ENCODE results near the gene CES1.
"Not testable (repeated sequence)": the region's sequence is repeated elsewhere in the genome, so short reads cannot be mapped to it uniquely, and the experiment has no call there.

The CES1 gene

DNA sequence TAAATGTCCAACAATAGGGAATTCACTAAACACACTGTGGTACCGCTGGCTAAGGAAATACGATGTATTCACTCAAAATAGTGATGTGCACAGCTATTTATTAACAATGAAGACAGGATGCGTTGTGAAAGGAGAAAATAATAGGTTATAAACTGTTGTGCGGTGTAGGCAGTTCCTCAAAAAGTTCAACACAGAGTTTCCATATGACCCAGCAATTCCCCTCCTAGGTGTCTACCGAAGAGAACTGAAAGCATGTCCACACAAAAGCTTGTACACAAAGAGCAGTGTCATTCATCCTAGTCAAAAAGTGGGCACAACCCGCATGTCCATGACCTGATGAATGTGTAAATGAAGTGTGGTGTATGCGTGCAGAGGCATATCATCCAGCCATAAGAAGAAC is 1.2 kb upstream of the CES1 start:
- H3K9me3 ChIP-seq (ENCODE audit: low read length) = no peaks in the 10 kb centered on the region
- H3K4me2 ChIP-seq (ENCODE audit: low read length) = no peak overlapping the region
- no peaks in the 10 kb centered on the region for H3K27me3 ChIP-seq (ENCODE audit: insufficient read depth, low read length)
- H3K36me3 ChIP-seq (ENCODE audit: insufficient read depth, low read length) = no peaks in the 10 kb centered on the region
- H3K9ac ChIP-seq (ENCODE audit: low read length) = no peak overlapping the region
- H3K79me2 ChIP-seq (ENCODE audit: insufficient read depth, low read length) = no peaks in the 10 kb centered on the region
- H3K27ac ChIP-seq (ENCODE audit: low read depth, low read length, poor library complexity, severe bottlenecking) = no peak overlapping the region
- no peak overlapping the region for H2AFZ ChIP-seq (ENCODE audit: low read length)
- no peak overlapping the region for H3K4me3 ChIP-seq (ENCODE audit: low read depth, low read length, poor library complexity, severe bottlenecking)
- H3K9me2 ChIP-seq (ENCODE audit: low read depth, low read length) = no peaks in the 10 kb centered on the region
- no peaks in the 10 kb centered on the region for H4K20me1 ChIP-seq (ENCODE audit: insufficient read depth, low read length)
- TF ChIP-seq EZH2 (IDR thresholded peaks at IDR 0.05; ENCODE audit: borderline replicate concordance, low read length) = no peak
- no peak for TF ChIP-seq CTCF (IDR thresholded peaks at IDR 0.05; ENCODE audit: low read length)
- no peaks in the 10 kb centered on the region for H3K4me1 ChIP-seq (ENCODE audit: insufficient read depth, low read length, severe bottlenecking)
- no peaks in the 10 kb centered on the region for H3F3A ChIP-seq (ENCODE audit: insufficient read depth, low read length)

- Histone ChIP-seq H3K27me3 (ENCODE audit: insufficient read depth, low read length) (no peaks in the 10 kb centered on the region), H2AFZ (ENCODE audit: low read length) (no peak overlapping the region), H3F3A (ENCODE audit: insufficient read depth, low read length) (no peaks in the 10 kb centered on the region), H3K9me2 (ENCODE audit: low read depth, low read length) (no peaks in the 10 kb centered on the region), H3K9ac (ENCODE audit: low read length) (no peak overlapping the region), H4K20me1 (ENCODE audit: insufficient read depth, low read length) (no peaks in the 10 kb centered on the region), H3K4me2 (ENCODE audit: low read length) (no peak overlapping the region), H3K27ac (ENCODE audit: low read depth, low read length, poor library complexity, severe bottlenecking) (no peak overlapping the region), H3K36me3 (ENCODE audit: insufficient read depth, low read length) (no peaks in the 10 kb centered on the region), H3K9me3 (ENCODE audit: low read length) (no peaks in the 10 kb centered on the region), H3K4me3 (ENCODE audit: low read depth, low read length, poor library complexity, severe bottlenecking) (no peak overlapping the region), H3K79me2 (ENCODE audit: insufficient read depth, low read length) (no peaks in the 10 kb centered on the region), H3K4me1 (ENCODE audit: insufficient read depth, low read length, severe bottlenecking) (no peaks in the 10 kb centered on the region)
- TF ChIP-seq EZH2 (IDR thresholded peaks at IDR 0.05; ENCODE audit: borderline replicate concordance, low read length) (no peak), CTCF (IDR thresholded peaks at IDR 0.05; ENCODE audit: low read length) (no peak)
Observed at GRCh38 chr16:55832425-55832772, 497 bp downstream of the CES1 start.

DNA sequence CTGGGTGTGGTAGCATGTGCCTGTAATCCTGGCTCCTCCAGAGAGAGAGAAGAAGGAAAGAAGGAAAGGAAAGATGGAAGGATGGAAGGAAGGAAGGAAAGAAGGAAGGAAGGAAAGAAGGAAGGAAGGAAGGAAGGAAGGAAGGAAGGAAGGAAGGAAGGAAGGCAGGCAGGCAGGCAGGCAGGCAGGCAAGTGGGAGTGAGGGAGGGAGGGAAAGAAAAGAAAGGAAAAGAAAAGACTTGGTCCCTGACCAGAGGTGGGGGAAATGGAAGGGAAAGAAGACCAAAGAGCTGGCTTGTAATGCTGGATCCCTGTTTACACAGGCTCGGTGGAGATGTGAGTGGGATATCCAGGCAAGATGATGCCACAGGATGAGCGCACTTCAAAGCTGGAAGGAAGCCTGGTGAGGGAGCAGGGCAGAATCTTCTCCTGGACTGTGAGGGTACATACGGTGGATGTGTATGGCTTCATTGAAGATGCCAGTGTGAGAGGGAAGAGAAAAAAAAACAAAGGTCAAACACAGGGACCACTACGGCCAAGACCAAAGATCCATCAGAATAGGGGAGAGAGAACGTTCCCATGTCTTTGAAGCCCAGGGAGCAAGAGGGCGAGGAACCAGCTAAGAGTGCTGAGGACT is 2.1 kb downstream of the CES1 start:
- Histone ChIP-seq H3K4me3 (ENCODE audit: low read depth, low read length, poor library complexity, severe bottlenecking) (no peak overlapping the region), H4K20me1 (ENCODE audit: insufficient read depth, low read length) (no peaks in the 10 kb centered on the region), H3K9me3 (ENCODE audit: low read length) (no peaks in the 10 kb centered on the region), H3K4me2 (ENCODE audit: low read length) (no peak overlapping the region), H3K9me2 (ENCODE audit: low read depth, low read length) (no peaks in the 10 kb centered on the region), H3K27me3 (ENCODE audit: insufficient read depth, low read length) (no peaks in the 10 kb centered on the region), H3K9ac (ENCODE audit: low read length) (no peak overlapping the region), H3F3A (ENCODE audit: insufficient read depth, low read length) (no peaks in the 10 kb centered on the region), H3K4me1 (ENCODE audit: insufficient read depth, low read length, severe bottlenecking) (no peaks in the 10 kb centered on the region), H2AFZ (ENCODE audit: low read length) (no peak overlapping the region), H3K36me3 (ENCODE audit: insufficient read depth, low read length) (no peaks in the 10 kb centered on the region), H3K79me2 (ENCODE audit: insufficient read depth, low read length) (no peaks in the 10 kb centered on the region), H3K27ac (ENCODE audit: low read depth, low read length, poor library complexity, severe bottlenecking) (no peak overlapping the region)
- TF ChIP-seq EZH2 (IDR thresholded peaks at IDR 0.05; ENCODE audit: borderline replicate concordance, low read length) (no peak), CTCF (IDR thresholded peaks at IDR 0.05; ENCODE audit: low read length) (no peak)

- not testable (repeated sequence) for H3K79me2 ChIP-seq (ENCODE audit: insufficient read depth, low read length); H3K4me1 ChIP-seq (ENCODE audit: insufficient read depth, low read length, severe bottlenecking); H4K20me1 ChIP-seq (ENCODE audit: insufficient read depth, low read length); H3K4me3 ChIP-seq (ENCODE audit: low read depth, low read length, poor library complexity, severe bottlenecking); H3K9ac ChIP-seq (ENCODE audit: low read length); H3K9me2 ChIP-seq (ENCODE audit: low read depth, low read length); H3K9me3 ChIP-seq (ENCODE audit: low read length); H2AFZ ChIP-seq (ENCODE audit: low read length); H3K27me3 ChIP-seq (ENCODE audit: insufficient read depth, low read length); H3K36me3 ChIP-seq (ENCODE audit: insufficient read depth, low read length); H3K27ac ChIP-seq (ENCODE audit: low read depth, low read length, poor library complexity, severe bottlenecking); H3F3A ChIP-seq (ENCODE audit: insufficient read depth, low read length); H3K4me2 ChIP-seq (ENCODE audit: low read length)
Observed at GRCh38 chr16:55829232-55829631, 3.7 kb downstream of the CES1 start.

Data from OCI-LY1 (cell line).